Measurements from ENCODE around the gene NTS.

The NTS gene

GRCh38 chr12:85834378-85834777 is 39.7 kb upstream of the NTS start (continued):
- TF ChIP-seq, protein P1, sequence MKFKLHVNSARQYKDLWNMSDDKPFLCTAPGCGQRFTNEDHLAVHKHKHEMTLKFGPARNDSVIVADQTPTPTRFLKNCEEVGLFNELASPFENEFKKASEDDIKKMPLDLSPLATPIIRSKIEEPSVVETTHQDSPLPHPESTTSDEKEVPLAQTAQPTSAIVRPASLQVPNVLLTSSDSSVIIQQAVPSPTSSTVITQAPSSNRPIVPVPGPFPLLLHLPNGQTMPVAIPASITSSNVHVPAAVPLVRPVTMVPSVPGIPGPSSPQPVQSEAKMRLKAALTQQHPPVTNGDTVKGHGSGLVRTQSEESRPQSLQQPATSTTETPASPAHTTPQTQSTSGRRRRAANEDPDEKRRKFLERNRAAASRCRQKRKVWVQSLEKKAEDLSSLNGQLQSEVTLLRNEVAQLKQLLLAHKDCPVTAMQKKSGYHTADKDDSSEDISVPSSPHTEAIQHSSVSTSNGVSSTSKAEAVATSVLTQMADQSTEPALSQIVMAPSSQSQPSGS (tag by site-specific recombination; IDR thresholded peaks at IDR 0.05; ENCODE audit: low read depth) = peak; percentile 61
- peak; percentile 75; the same call in 1 of the 2 replicates for TF ChIP-seq ZNF391 (tag by site-specific recombination; IDR thresholded peaks at IDR 0.05; ENCODE audit: borderline replicate concordance, low read depth)
- TF ChIP-seq MEIS1 (CRISPR knock-in tag; IDR thresholded peaks at IDR 0.05; ENCODE audit: borderline replicate concordance) = no peak
- no peak for TF ChIP-seq ZNF514 (tag by site-specific recombination; IDR thresholded peaks at IDR 0.05)
- peak; percentile 30; the same call in 1 of the 2 replicates for TF ChIP-seq SCRT1 (tag by site-specific recombination; IDR thresholded peaks at IDR 0.05; ENCODE audit: borderline replicate concordance)
- no peak for TF ChIP-seq ZNF610 (tag by site-specific recombination; IDR thresholded peaks at IDR 0.05; ENCODE audit: borderline replicate concordance)
- TF ChIP-seq ZNF629 (tag by site-specific recombination; IDR thresholded peaks at IDR 0.05) = peak; percentile 83
- peak; percentile 33; the same call in 1 of the 2 replicates for TF ChIP-seq ZNF596 (tag by site-specific recombination; IDR thresholded peaks at IDR 0.05)
- TF ChIP-seq, protein P2, sequence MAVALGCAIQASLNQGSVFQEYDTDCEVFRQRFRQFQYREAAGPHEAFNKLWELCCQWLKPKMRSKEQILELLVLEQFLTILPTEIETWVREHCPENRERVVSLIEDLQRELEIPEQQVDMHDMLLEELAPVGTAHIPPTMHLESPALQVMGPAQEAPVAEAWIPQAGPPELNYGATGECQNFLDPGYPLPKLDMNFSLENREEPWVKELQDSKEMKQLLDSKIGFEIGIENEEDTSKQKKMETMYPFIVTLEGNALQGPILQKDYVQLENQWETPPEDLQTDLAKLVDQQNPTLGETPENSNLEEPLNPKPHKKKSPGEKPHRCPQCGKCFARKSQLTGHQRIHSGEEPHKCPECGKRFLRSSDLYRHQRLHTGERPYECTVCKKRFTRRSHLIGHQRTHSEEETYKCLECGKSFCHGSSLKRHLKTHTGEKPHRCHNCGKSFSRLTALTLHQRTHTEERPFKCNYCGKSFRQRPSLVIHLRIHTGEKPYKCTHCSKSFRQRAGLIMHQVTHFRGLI (tag by site-specific recombination; IDR thresholded peaks at IDR 0.05) = peak; percentile 75; the same call in 1 of the 2 replicates

DNA sequence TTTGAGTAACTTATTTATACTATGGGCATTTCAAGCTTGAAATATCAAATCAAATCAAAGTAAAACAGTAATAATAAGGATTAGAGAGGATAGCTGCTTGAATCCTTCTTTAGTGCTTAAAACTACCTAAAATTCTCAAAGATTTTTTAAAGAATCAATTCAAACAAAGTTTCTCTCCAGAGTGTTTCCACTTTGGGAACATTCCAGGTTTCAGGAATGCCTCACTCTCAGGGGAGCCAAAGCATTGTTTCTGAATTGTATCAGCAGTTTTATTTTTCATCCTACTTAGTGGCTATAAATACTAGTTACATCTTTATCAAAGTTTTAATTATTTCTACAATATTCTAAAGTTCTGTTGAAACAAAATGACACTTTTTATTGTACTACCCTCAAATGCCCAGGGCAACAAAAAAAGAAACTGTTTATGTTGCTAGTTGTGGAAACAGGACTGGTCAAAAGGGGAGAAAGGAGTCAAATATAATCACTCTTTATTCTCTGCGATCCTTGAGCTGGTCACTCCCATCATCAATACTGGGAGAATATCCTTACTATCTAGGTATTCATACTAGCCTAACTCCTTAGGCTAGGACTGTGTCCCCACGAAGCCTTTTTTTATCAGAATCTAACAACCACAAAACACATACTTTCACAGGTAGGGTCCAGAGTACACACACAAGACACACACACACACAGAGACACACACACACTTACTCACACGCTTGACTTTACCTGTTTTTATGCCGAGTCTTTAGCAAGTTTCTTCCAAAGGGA is 38.5 kb upstream of the NTS start:
- Histone ChIP-seq H3K9me3 (ENCODE audit: control insufficient read depth, insufficient read depth, low read depth, low read length) (no peaks in the 10 kb centered on the region), H3K27ac (ENCODE audit: extremely low read depth, low read depth, low read length) (peak overlapping the region; percentile 83), H3K4me1 (ENCODE audit: control insufficient read depth, insufficient read depth, low read length) (peaks cover 45% of the 10 kb centered on the region), H3K36me3 (ENCODE audit: control insufficient read depth in 2 of 2, insufficient read depth in 1 of 2, low read length in 2 of 2) (no peaks in the 10 kb centered on the region), H3K4me3 (ENCODE audit: low read depth, low read length) (peak overlapping the region; percentile 28)
- ChIA-PET POLR2A (interaction anchor here (0.6 kb wide), 1 partner anchor 13 kb away, joined by 3 read pairs; no protein-coding TSS in a partner anchor), CTCF (interaction anchor here (0.7 to 2.6 kb wide), 2 partner anchors 14 to 31 kb away, joined by 3 to 8 read pairs; no protein-coding TSS in a partner anchor)
- TF ChIP-seq, protein P3, sequence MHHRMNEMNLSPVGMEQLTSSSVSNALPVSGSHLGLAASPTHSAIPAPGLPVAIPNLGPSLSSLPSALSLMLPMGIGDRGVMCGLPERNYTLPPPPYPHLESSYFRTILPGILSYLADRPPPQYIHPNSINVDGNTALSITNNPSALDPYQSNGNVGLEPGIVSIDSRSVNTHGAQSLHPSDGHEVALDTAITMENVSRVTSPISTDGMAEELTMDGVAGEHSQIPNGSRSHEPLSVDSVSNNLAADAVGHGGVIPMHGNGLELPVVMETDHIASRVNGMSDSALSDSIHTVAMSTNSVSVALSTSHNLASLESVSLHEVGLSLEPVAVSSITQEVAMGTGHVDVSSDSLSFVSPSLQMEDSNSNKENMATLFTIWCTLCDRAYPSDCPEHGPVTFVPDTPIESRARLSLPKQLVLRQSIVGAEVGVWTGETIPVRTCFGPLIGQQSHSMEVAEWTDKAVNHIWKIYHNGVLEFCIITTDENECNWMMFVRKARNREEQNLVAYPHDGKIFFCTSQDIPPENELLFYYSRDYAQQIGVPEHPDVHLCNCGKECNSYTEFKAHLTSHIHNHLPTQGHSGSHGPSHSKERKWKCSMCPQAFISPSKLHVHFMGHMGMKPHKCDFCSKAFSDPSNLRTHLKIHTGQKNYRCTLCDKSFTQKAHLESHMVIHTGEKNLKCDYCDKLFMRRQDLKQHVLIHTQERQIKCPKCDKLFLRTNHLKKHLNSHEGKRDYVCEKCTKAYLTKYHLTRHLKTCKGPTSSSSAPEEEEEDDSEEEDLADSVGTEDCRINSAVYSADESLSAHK (tag by site-specific recombination; IDR thresholded peaks at IDR 0.05) = peak; percentile 62; the same call in 1 of the 2 replicates
- TF ChIP-seq, protein P4, sequence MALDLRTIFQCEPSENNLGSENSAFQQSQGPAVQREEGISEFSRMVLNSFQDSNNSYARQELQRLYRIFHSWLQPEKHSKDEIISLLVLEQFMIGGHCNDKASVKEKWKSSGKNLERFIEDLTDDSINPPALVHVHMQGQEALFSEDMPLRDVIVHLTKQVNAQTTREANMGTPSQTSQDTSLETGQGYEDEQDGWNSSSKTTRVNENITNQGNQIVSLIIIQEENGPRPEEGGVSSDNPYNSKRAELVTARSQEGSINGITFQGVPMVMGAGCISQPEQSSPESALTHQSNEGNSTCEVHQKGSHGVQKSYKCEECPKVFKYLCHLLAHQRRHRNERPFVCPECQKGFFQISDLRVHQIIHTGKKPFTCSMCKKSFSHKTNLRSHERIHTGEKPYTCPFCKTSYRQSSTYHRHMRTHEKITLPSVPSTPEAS (tag by site-specific recombination; IDR thresholded peaks at IDR 0.05) = peak; percentile 48
- TF ChIP-seq OVOL3 (tag by site-specific recombination; IDR thresholded peaks at IDR 0.05) (no peak), ZNF335 (tag by site-specific recombination; conservative IDR thresholded peaks at IDR 0.05) (0 out of 2 replicates have a peak, but pooled peaks have one; percentile 20), ZBTB17 (tag by site-specific recombination; IDR thresholded peaks at IDR 0.05) (0 out of 2 replicates have a peak, but pooled peaks have one; percentile 38), BCL6B (tag by site-specific recombination; IDR thresholded peaks at IDR 0.05) (no peak), ZNF768 (tag by site-specific recombination; IDR thresholded peaks at IDR 0.05) (no peak), IKZF3 (tag by site-specific recombination; IDR thresholded peaks at IDR 0.05) (peak; percentile 77), ZFP69B (tag by site-specific recombination; IDR thresholded peaks at IDR 0.05) (peak; percentile 38; the same call in 1 of the 2 replicates)
- TF ChIP-seq, protein P5, sequence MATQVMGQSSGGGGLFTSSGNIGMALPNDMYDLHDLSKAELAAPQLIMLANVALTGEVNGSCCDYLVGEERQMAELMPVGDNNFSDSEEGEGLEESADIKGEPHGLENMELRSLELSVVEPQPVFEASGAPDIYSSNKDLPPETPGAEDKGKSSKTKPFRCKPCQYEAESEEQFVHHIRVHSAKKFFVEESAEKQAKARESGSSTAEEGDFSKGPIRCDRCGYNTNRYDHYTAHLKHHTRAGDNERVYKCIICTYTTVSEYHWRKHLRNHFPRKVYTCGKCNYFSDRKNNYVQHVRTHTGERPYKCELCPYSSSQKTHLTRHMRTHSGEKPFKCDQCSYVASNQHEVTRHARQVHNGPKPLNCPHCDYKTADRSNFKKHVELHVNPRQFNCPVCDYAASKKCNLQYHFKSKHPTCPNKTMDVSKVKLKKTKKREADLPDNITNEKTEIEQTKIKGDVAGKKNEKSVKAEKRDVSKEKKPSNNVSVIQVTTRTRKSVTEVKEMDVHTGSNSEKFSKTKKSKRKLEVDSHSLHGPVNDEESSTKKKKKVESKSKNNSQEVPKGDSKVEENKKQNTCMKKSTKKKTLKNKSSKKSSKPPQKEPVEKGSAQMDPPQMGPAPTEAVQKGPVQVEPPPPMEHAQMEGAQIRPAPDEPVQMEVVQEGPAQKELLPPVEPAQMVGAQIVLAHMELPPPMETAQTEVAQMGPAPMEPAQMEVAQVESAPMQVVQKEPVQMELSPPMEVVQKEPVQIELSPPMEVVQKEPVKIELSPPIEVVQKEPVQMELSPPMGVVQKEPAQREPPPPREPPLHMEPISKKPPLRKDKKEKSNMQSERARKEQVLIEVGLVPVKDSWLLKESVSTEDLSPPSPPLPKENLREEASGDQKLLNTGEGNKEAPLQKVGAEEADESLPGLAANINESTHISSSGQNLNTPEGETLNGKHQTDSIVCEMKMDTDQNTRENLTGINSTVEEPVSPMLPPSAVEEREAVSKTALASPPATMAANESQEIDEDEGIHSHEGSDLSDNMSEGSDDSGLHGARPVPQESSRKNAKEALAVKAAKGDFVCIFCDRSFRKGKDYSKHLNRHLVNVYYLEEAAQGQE (tag by site-specific recombination; IDR thresholded peaks at IDR 0.05) = no peak
- TF ChIP-seq, protein P6, sequence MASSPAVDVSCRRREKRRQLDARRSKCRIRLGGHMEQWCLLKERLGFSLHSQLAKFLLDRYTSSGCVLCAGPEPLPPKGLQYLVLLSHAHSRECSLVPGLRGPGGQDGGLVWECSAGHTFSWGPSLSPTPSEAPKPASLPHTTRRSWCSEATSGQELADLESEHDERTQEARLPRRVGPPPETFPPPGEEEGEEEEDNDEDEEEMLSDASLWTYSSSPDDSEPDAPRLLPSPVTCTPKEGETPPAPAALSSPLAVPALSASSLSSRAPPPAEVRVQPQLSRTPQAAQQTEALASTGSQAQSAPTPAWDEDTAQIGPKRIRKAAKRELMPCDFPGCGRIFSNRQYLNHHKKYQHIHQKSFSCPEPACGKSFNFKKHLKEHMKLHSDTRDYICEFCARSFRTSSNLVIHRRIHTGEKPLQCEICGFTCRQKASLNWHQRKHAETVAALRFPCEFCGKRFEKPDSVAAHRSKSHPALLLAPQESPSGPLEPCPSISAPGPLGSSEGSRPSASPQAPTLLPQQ (tag by site-specific recombination; IDR thresholded peaks at IDR 0.05) = 0 out of 2 replicates have a peak, but pooled peaks have one; percentile 54
